HUES64 (cell line): Measurements from ENCODE around the gene PSMD14.
"Not testable (repeated sequence)": the region's sequence is repeated elsewhere in the genome, so short reads cannot be mapped to it uniquely, and the experiment has no call there.

Experiments used
- H3K27ac ChIP-seq: 2 replicates; pipeline ENCODE4 v1.7.0; 2013; ENCODE audit warnings: low read depth, low read length, inconsistent platforms
- H3K27me3 ChIP-seq: 2 replicates; pipeline ENCODE4 v1.6.1; 2013; ENCODE audit warnings: mild to moderate bottlenecking, low read length; ENCODE audit not compliant: insufficient read depth
- H3K36me3 ChIP-seq: 2 replicates; pipeline ENCODE4 v1.6.1; 2013; ENCODE audit warnings: mild to moderate bottlenecking, low read length; ENCODE audit not compliant: insufficient read depth
- H3K4me1 ChIP-seq: 2 replicates; pipeline ENCODE4 v1.6.1; 2013; ENCODE audit warnings: mild to moderate bottlenecking, low read length, moderate library complexity; ENCODE audit not compliant: insufficient read depth
- H3K4me3 ChIP-seq: 2 replicates; pipeline ENCODE4 v1.5.1; 2013; ENCODE audit warnings: mild to moderate bottlenecking, low read length, moderate library complexity
- H3K9ac ChIP-seq: 2 replicates; pipeline ENCODE4 v1.6.1; 2013; ENCODE audit warnings: mild to moderate bottlenecking, low read depth, low read length
- H3K9me3 ChIP-seq: 2 replicates; pipeline ENCODE4 v1.6.1; 2013; ENCODE audit warnings: low read depth, low read length; ENCODE audit not compliant: insufficient read depth
- whole genome bisulfite sequencing: fragments of 150-250, 120-280 bp; methylation state at CpG from one replicate; pipeline ENCODE4 v1.1.7; 2013; ENCODE audit warnings: missing lambda C conversion rate; 5-methylcytosine and 5-hydroxymethylcytosine counted together

Gene PSMD14

DNA sequence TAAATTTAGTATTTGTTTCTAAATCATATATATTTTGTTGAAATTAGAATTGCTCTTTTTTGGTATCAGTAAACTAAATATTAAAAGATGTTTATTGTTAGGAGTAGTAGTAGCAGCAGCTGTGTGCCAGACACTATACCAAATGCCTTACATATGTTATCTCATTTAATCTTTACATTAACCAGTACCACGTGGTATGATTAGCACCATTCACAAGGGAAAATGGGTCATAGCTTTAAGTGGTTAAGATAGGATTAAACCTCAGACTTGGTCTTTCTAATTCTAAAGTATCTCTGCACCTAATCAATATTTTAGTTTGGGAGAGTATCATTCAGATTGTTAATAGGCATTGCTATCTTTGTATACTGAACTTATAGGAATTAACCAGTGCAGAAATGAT lies 29.0 kb downstream of the PSMD14 start:
- Histone ChIP-seq H3K9me3 (no peaks in the 10 kb centered on the region), H3K27me3 (no peaks in the 10 kb centered on the region), H3K27ac (no peak overlapping the region), H3K9ac (no peak overlapping the region), H3K36me3 (no peaks in the 10 kb centered on the region), H3K4me1 (no peaks in the 10 kb centered on the region), H3K4me3 (no peak overlapping the region)
- 100% methylated on average over 1 of the region's 1 CpG for WGBS

DNA sequence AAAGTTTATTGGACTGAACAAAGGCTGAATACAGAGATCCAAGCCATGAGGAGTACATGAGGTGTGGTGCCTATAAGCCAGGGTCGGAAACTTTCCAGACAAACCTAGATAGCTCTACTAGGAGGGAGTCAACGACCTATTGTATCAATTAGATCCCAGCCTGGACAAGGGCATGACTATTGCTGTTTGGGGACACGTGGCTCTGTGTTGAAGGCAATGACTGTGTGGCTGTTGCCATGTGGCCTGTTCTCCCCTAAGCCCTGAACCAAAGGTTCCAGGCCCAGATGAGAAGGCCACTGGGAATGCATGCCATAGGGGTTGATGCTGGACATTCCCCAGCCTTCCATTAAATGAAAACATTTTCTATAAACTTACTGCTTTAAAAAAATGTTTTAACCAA lies 31.3 kb downstream of the PSMD14 start:
- not testable (repeated sequence) for H3K9me3 ChIP-seq, H3K4me3 ChIP-seq, H3K36me3 ChIP-seq, H3K27ac ChIP-seq, H3K4me1 ChIP-seq, H3K9ac ChIP-seq, H3K27me3 ChIP-seq
- WGBS, result 87% methylated on average over 3 of the region's 3 CpGs

DNA sequence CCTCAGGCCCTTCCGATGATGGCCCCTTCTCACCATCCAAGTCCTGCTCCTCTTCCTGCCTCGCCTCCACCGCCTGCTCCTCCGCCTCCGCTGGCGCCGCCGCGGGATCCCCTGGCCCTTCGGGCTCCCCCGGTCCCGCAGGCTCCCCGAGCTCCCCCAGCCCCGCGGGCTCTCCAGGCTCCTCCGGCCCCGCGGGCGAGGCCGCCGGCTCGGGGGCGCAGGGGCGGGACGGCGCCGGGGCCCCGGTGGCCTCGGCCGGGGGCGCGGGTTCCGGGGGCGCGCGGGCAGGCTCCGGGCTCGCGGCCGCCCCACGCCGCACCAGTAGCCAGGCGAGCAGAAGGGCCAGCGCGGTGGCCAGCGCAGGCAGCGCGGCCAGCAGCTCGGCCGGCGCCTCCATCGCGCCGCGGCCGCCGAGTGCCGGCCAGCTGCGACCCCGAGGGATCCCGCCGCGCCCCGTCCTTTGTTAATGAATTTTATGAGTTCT lies 32.7 kb downstream of the PSMD14 start:
- not testable (repeated sequence) for H3K4me1 ChIP-seq, H3K27me3 ChIP-seq, H3K4me3 ChIP-seq, H3K9ac ChIP-seq, H3K36me3 ChIP-seq, H3K9me3 ChIP-seq, H3K27ac ChIP-seq
- 97% methylated on average over 26 of the region's 64 CpGs for WGBS

DNA sequence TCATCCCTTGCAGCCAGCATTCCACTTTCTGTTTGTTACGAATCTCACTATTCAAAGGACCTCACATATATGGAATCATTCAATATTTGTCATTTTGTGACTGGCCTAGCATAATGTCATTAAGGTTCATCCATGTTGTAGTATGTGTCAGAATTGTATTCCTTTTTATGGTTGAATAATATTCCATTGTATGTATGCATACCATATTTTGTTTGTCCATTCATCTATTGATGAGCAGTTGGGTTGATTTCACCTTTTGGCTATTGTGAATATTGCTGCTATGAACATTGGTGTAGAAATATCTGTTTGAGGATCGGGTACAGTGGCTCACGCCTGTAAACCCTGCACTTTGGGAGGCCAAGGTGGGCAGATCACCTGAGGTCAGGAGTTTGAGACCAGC lies 35.0 kb downstream of the PSMD14 start:
- Histone ChIP-seq H3K9me3 (no peaks in the 10 kb centered on the region), H3K27me3 (no peaks in the 10 kb centered on the region), H3K4me3 (no peak overlapping the region), H3K9ac (no peak overlapping the region), H3K4me1 (no peaks in the 10 kb centered on the region), H3K27ac (no peak overlapping the region), H3K36me3 (0 out of 2 replicates have a peak, but pooled peaks cover 5% of the 10 kb centered on the region)
- 93% methylated on average over 3 of the region's 3 CpGs for WGBS

DNA sequence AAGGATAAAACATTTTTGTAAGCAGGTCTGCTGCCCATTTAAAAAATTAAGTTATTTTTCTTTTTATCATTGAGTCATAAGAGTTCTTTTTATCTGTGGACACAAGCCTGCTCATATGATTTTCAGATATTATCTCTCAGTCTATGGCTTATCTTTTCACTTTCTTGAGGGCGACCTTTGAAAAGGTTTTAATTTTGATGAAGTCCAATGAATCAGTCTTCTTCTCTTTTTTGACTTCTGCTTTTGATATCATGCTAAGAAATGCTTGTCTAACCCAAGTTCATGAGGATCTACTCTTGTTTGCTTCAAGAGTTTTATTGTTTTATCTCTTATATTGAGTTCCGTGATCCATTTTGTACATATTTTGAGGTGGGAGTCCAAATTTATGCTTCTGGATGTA lies 36.5 kb downstream of the PSMD14 start:
- no peak overlapping the region for H3K4me3 ChIP-seq
- no peaks in the 10 kb centered on the region for H3K27me3 ChIP-seq
- 0 out of 2 replicates have a peak, but pooled peaks cover 5% of the 10 kb centered on the region for H3K36me3 ChIP-seq
- no peak overlapping the region for H3K27ac ChIP-seq
- no peaks in the 10 kb centered on the region; the same call in 1 of the 2 replicates for H3K4me1 ChIP-seq
- no peak overlapping the region for H3K9ac ChIP-seq
- WGBS, result 100% methylated on average over 2 of the region's 2 CpGs
- H3K9me3 ChIP-seq, result no peaks in the 10 kb centered on the region

DNA sequence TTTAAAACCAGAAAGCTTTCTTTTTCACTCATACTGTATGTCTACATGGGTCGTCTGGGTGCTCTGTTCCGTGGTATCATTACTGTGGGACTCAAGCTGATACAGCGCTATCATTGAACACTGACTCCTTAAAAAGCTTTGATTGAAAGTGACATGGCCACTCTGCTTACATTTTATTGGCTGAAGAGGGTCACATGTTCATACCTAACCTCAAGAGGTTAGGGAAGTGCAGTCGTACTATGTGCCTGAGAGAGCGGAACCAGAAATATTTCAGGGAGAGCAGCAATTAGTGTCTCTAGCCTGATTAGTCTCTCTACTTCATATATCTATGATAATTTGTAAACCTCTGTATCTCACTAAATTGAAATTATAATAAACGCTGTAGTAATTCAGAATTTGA lies 43.5 kb downstream of the PSMD14 start:
- peaks cover 24% of the 10 kb centered on the region for H3K4me1 ChIP-seq
- H3K9ac ChIP-seq, result no peak overlapping the region
- no peak overlapping the region for H3K4me3 ChIP-seq
- no peaks in the 10 kb centered on the region for H3K27me3 ChIP-seq
- no peaks in the 10 kb centered on the region for H3K9me3 ChIP-seq
- WGBS, result 92% methylated on average over 6 of the region's 6 CpGs
- H3K27ac ChIP-seq, result no peak overlapping the region
- H3K36me3 ChIP-seq, result no peaks in the 10 kb centered on the region

DNA sequence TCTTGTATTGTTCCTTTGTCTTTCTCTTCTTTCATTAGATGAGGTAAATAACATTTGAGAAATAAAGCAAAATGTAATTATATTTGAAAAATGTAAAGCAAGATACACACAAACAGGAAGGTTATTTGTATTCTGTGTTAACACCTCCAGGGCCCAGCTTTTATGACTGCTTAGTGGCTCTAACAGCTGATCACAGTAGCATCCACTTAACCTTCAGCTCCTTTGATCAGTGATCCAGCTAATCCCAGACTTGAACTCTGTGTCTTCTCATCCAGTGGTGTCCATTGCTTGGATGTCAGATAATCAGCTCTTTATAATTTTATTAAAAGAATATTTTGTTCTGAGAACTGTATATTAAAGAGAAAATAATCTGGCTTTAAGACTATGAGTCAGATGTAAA lies 44.5 kb downstream of the PSMD14 start:
- Histone ChIP-seq H3K27me3 (no peaks in the 10 kb centered on the region), H3K9ac (no peak overlapping the region), H3K36me3 (no peaks in the 10 kb centered on the region), H3K9me3 (no peaks in the 10 kb centered on the region), H3K27ac (no peak overlapping the region), H3K4me1 (peaks cover 24% of the 10 kb centered on the region), H3K4me3 (no peak overlapping the region)

DNA sequence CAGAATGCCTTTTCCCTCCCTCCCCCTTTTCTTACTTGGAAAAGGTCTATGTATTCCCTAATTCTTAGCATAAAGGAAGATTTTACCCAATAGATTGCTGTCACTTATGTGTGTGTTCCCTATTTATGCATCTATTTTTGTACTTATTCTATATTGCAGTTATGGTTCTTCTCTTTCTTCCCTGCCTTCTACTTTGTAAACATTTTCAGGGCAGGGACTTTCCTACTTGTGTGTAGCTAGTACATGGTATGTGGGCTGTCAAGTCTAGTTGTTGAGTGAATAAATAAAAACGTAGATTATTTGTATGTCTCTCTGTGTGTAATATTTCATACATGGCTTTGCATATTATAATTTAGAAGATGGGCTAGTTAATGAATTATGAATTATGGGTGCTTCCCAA lies 45.3 kb downstream of the PSMD14 start:
- Histone ChIP-seq H3K4me1 (peaks cover 24% of the 10 kb centered on the region), H3K27ac (no peak overlapping the region), H3K36me3 (no peaks in the 10 kb centered on the region), H3K9me3 (no peaks in the 10 kb centered on the region), H3K4me3 (no peak overlapping the region), H3K27me3 (no peaks in the 10 kb centered on the region), H3K9ac (no peak overlapping the region)
- WGBS, result 94% methylated on average over 1 of the region's 1 CpG

DNA sequence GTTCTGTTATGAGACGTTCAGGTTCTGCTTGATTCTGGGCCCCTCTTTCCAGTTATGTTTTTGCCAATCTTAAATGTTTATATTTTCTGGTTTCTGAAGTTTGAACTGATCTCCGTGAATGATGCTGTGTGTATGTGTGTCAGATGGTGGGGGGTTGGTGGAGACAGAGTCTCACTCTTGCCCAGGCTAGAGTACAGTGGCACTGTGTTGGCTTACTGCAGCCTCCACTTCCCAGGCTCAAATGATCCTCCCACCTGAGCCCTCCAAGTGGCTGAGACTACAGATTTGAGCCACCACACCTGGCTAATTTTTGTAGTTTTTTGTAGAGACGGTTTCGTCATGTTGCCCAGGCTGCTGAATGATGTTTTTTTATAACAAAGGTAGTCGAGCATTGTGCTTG lies 45.9 kb downstream of the PSMD14 start:
- Histone ChIP-seq H3K9me3 (no peaks in the 10 kb centered on the region), H3K4me1 (peaks cover 24% of the 10 kb centered on the region), H3K27me3 (no peaks in the 10 kb centered on the region), H3K9ac (no peak overlapping the region), H3K36me3 (no peaks in the 10 kb centered on the region), H3K27ac (no peak overlapping the region), H3K4me3 (no peak overlapping the region)
- WGBS, result 87% methylated on average over 5 of the region's 5 CpGs

DNA sequence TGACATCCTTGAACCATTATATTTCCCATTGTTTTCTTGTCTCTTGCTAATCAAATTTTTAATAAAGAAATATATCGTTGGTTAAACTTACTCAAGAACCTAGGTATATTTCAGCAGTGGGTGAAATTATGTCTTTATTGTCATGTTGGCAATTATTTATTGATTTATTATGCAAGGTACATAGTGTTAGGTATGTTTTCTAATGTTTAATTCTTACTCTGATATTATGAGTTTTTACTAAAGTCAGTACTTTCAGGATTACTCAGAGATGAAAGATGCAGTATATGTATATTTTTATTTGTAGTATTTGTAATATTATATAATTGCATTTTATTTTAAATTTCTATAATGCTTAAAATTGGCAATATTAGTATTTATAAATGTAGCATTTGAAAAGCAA lies 46.9 kb downstream of the PSMD14 start:
- H3K27me3 ChIP-seq, result no peaks in the 10 kb centered on the region
- 100% methylated on average over 1 of the region's 1 CpG for WGBS

DNA sequence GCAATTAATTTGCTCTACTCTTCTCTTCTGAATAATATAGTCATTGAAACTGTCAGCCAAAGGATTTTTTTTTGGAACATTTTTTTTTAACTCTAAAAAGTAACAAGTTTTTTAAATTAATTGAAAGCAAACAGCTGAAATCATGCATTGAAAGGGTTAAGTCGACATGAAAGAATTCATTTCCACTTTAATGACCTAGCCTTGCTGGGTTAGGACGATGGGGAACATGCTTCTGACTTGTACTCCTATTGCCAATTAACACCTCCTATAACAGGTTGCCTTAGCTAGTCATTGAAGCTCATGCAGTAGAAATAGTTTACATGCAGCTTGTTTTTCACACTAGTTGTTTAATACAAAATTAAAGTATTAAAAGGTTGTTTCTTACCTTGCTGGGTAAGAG lies 47.8 kb downstream of the PSMD14 start:
- 8% methylated on average over 2 of the region's 2 CpGs for whole genome bisulfite sequencing
- no peak overlapping the region for H3K27ac ChIP-seq

More for the DNA sequence above, 46.9 kb downstream of the PSMD14 start:
- H3K9me3 ChIP-seq, result no peaks in the 10 kb centered on the region
- H3K4me3 ChIP-seq, result no peak overlapping the region
- H3K4me1 ChIP-seq, result peaks cover 24% of the 10 kb centered on the region
- H3K36me3 ChIP-seq, result no peaks in the 10 kb centered on the region
- no peak overlapping the region for H3K9ac ChIP-seq
- H3K27ac ChIP-seq, result no peak overlapping the region

DNA sequence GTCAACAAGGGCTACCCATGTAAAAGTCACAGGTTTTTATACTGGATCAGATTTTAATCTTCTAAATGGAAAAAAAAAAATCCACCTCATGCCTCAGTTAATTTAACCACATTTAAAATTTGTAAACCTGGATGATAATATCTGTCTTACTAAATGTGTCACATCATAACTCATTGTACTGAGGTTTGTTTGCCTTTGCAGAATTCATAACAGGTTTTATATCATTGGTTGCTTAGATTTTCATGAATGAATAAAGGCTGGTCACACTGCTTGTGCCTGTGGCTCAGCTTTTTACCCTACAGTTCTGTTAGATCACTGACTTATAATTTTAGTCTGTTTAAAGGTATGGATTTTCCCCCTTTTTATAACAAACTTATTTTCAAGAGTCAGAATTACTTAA lies 48.9 kb downstream of the PSMD14 start:
- no peak overlapping the region for H3K27ac ChIP-seq
- H3K4me3 ChIP-seq, result no peak overlapping the region
- peaks cover 15% of the 10 kb centered on the region for H3K9me3 ChIP-seq
- no peaks in the 10 kb centered on the region for H3K27me3 ChIP-seq
- peaks cover 9% of the 10 kb centered on the region; the same call in 1 of the 2 replicates for H3K36me3 ChIP-seq
- peaks cover 24% of the 10 kb centered on the region for H3K4me1 ChIP-seq
- H3K9ac ChIP-seq, result no peak overlapping the region

More for the DNA sequence above, 47.8 kb downstream of the PSMD14 start:
- H3K9ac ChIP-seq, result no peak overlapping the region
- peaks cover 24% of the 10 kb centered on the region for H3K4me1 ChIP-seq
- H3K4me3 ChIP-seq, result no peak overlapping the region
- H3K27me3 ChIP-seq, result no peaks in the 10 kb centered on the region
- H3K9me3 ChIP-seq, result peaks cover 4% of the 10 kb centered on the region; the same call in 1 of the 2 replicates
- H3K36me3 ChIP-seq, result peaks cover 3% of the 10 kb centered on the region; the same call in 1 of the 2 replicates
